Memory B cell (primary cell): Measurements from ENCODE around the gene USH1C.

Experiments used
- ATAC-seq: fragments of 150-1000 bp; cut with Tn5 transposase; 2 replicates; pipeline ENCODE4 v1.10.0; 2021; ENCODE audit warnings: low read depth, mild to moderate bottlenecking, moderate library complexity
- DNase-seq, 2 donors: peaks; one replicate each; pipeline ENCODE4 v3.0.0; 2022; ENCODE audit warnings: low spot score in 2 of 2
- H3K27ac Mint-ChIP-seq: one replicate; pipeline ENCODE4 v1.8.0; 2022; ENCODE audit warnings: mild to moderate bottlenecking, moderate library complexity, mixed read lengths
- H3K27me3 Mint-ChIP-seq: one replicate; pipeline ENCODE4 v1.8.0; 2022; ENCODE audit warnings: mixed read lengths
- H3K36me3 Mint-ChIP-seq: one replicate; pipeline ENCODE4 v1.8.0; 2022; ENCODE audit warnings: mild to moderate bottlenecking, mixed read lengths
- H3K4me1 Mint-ChIP-seq: one replicate; pipeline ENCODE4 v1.8.0; 2022; ENCODE audit warnings: mixed read lengths
- H3K4me3 Mint-ChIP-seq: one replicate; pipeline ENCODE4 v1.8.0; 2022; ENCODE audit warnings: mild to moderate bottlenecking, moderate library complexity, mixed read lengths
- H3K9me3 Mint-ChIP-seq: one replicate; pipeline ENCODE4 v1.8.0; 2022; ENCODE audit warnings: mixed read lengths

The USH1C gene

DNA sequence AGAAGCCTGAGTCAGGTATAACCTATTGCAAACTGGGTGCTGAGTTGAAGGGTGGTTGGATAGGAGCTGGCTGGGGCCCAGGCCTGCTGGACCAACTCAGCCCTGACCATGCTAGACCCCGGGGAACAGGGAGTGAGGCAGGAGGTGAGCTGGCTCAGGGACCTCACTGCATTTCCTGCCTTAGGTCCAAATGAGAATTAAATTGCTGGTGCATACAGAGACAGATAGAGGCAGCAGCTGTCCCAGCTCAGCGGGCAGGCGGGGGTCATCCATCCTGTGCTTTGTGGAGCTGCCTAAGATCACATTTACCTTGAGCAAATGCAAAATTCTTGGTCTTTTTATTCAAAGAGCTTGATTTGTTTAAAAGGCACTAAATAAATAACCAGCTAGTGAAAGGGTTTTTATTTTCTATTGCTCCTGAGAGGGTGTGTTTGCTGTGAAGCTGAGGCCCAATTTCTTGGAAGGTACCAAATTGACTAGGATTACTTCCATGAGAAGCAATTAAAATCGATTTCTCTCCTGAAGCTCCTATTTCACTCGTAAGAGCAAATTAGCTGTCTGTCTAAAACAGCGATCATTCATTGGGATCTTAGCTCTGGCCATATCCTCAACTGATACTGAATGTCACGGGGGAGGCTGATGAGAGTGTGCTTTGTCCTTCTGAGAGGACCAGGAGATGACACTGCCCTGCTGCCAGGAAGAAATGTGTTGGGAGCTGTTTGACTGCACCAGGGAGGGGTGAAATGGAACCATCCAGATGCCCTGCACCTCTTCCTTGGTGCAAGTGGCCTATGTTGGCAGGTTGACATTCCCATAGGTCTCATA is 24.9 kb downstream of the USH1C start:
- DNase-seq (no peak), ATAC-seq (no peak)
- H3K4me1 Mint-ChIP-seq: no peaks in the 10 kb centered on the region
- H3K9me3 Mint-ChIP-seq: no peaks in the 10 kb centered on the region
- no peak overlapping the region for H3K4me3 Mint-ChIP-seq
- H3K27ac Mint-ChIP-seq: no peak overlapping the region
- no peaks in the 10 kb centered on the region for H3K36me3 Mint-ChIP-seq
- peaks cover 4% of the 10 kb centered on the region for H3K27me3 Mint-ChIP-seq

DNA sequence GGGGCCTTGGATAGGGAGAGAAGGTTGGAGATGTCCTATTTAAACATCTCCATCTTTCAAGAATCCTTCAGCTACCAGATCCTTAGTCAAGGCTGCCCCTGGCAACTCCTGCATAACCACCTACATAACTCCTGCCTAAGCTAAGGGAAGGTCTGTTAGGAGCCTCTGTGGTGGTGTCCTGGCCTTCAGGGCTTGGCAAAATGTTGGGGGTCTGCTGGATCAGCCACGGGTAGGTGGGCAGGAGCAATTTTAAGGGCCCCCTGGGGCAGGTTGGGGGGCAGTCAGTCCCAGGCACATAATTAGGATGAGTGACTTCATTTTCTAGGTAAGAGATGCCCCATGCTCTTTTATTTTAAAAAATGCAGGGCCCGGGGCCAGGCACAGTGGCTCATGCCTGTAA is 25.9 kb downstream of the USH1C start:
- no peak overlapping the region for H3K4me3 Mint-ChIP-seq
- H3K4me1 Mint-ChIP-seq: no peaks in the 10 kb centered on the region
- no peak overlapping the region for H3K27ac Mint-ChIP-seq
- peaks cover 4% of the 10 kb centered on the region for H3K27me3 Mint-ChIP-seq
- H3K9me3 Mint-ChIP-seq: no peaks in the 10 kb centered on the region
- H3K36me3 Mint-ChIP-seq: no peaks in the 10 kb centered on the region
- ATAC-seq: no peak
- no peak for DNase-seq

DNA sequence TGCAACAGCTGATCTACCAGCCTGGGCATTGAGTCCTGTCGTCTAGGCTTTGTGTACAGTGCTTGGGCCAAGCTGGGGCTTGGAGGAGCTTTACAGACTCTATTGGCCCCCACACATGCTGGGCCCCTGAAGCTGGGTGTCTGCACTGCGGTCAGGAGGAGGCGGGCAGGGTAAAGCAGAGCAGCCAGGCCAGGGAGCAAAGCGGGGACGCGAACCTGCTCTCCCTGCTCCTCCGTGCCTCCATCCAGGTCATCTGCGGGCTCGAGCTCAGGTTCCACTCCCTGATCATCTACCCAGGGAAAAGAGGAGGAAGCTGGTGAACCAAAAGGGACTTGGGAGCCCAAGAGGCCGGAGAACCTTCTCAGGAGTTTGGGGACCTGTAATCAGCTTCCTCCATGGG is 27.0 kb downstream of the USH1C start:
- DNase-seq: no peak
- Mint-ChIP-seq H3K36me3 (no peaks in the 10 kb centered on the region), H3K27me3 (peaks cover 4% of the 10 kb centered on the region), H3K27ac (no peak overlapping the region), H3K4me1 (no peaks in the 10 kb centered on the region), H3K4me3 (no peak overlapping the region), H3K9me3 (no peaks in the 10 kb centered on the region)
- no peak for ATAC-seq

DNA sequence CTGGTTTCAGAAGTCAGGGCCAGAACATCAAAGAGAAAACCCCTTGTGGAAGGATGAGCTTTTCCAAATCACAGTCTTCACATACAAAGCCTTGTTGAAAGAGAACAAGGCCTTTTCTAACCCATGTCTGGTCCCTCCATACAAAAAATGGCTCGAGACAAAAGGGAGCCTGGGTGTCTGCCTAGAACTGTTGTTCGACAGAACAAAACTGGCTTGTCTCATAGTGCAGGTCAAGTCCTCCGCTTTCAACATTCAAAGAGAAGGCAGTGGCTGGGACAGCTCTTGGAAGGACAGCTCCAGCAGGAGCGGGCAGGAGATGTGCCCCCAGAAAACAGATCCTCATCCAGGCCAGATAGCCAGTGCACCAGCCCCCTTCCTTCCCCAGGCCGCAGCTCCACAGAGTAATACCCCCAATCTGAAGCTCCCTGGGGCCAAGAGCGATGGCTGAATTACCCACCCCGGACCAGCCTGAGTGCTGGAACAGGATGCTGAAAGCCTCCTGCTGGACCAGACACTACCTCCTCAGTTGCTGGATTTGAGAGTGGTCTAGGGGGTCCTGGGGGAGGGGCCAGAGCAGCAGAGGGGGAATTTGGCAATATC is 27.6 kb downstream of the USH1C start:
- no peaks in the 10 kb centered on the region for H3K36me3 Mint-ChIP-seq
- no peaks in the 10 kb centered on the region for H3K4me1 Mint-ChIP-seq
- no peak for ATAC-seq
- H3K27me3 Mint-ChIP-seq: peaks cover 4% of the 10 kb centered on the region
- H3K9me3 Mint-ChIP-seq: no peaks in the 10 kb centered on the region
- no peak overlapping the region for H3K4me3 Mint-ChIP-seq
- no peak overlapping the region for H3K27ac Mint-ChIP-seq
- DNase-seq: no peak

DNA sequence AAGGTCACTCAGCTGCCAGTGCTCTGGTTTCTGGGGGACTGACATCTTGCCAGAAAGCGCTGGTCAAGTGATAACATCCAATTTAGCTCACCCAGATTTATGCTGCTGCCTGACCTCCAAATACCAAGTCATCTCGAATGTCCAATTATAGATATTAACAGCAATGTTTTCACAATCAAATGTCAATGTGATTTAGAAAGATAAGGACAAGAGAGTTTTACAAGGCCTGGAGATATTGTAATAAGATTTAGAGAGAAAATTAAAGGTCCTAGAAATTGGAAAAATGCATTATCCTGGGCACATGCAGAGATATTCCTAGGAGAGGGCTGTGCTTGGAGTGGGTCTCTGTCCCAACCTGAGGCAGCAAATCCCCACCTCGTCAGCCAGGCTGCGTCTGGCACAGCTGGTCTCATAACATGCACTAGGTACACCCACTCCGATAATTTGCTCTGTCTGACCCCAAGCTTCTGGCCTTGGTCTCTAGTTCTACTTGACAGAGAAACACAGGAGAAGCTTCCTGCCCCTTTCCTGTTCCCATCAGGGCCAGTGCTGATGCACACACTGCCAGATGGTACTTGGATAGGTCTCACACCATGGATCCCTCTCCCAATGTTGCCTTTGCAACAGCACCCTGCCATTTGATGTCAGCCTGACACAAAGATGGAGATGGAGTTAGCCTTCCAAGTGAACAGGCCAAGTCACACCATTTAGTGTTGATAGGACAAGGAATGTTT is 28.6 kb downstream of the USH1C start:
- Mint-ChIP-seq H3K27me3 (peaks cover 4% of the 10 kb centered on the region), H3K4me1 (no peaks in the 10 kb centered on the region), H3K36me3 (no peaks in the 10 kb centered on the region), H3K4me3 (no peak overlapping the region), H3K27ac (no peak overlapping the region), H3K9me3 (no peaks in the 10 kb centered on the region)
- no peak for ATAC-seq
- DNase-seq: no peak

DNA sequence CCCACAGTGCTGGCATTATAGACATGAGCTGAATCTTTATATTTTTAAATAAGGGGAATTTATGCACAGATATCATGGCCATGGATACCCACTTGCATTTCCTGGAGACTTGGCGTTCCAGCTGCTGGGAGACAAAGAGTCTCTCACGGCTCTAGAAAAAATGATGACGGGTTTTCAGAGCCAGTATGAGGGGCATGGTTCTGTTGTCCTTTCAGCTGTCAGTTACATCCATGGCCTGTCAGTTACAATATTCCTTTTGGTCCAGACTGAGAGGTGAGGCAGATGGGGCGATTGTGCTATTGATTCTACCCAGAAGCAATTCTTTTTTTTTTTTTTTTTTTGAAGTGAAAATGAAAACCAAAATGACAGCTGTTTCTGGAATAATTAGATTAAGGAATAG is 29.7 kb downstream of the USH1C start:
- Mint-ChIP-seq H3K36me3 (no peaks in the 10 kb centered on the region), H3K9me3 (no peaks in the 10 kb centered on the region), H3K27me3 (peaks cover 3% of the 10 kb centered on the region), H3K4me1 (no peaks in the 10 kb centered on the region), H3K4me3 (no peak overlapping the region), H3K27ac (no peak overlapping the region)
- ATAC-seq: no peak
- DNase-seq: no peak

DNA sequence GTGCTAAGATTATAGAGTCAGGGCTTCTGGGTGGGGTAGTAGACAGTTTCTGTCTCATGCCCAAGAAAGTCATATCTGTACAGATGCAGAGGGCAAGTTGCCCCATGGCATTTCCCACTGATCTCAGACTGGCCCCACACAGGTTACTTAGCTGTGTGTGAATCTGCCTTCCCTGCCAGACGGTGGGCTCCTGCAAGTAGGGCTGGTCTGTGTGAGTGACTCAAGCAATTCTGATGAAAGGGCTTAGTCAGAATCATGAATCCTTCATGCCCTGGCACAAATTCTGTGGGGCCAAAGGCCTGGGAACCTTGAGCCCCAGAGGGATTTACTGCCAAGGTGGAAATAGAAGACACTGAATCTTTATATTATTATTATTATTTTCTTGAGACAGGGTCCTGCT is 30.4 kb downstream of the USH1C start:
- H3K4me3 Mint-ChIP-seq: no peak overlapping the region
- H3K27me3 Mint-ChIP-seq: peaks cover 6% of the 10 kb centered on the region
- H3K4me1 Mint-ChIP-seq: no peaks in the 10 kb centered on the region
- DNase-seq: no peak
- H3K9me3 Mint-ChIP-seq: no peaks in the 10 kb centered on the region
- no peak for ATAC-seq
- H3K27ac Mint-ChIP-seq: no peak overlapping the region
- no peaks in the 10 kb centered on the region for H3K36me3 Mint-ChIP-seq

DNA sequence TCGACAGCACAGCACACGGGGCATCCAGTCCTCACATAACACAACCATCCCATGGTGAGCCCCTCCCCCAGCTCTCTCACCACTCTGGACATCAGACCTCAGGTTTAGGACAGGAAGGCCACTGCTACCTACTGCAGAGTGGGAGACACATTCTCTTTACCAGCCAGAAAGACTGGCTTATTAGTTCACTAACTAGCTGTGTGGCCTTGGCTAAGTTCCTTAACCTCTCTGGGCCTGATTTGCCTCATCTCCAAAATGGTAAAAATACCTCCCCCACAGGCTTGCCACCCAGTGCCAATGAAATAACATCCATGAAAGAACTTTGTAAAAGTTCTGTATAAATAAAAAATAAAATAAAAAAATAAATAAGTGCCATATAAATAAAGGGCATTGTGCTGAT is 32.1 kb downstream of the USH1C start:
- ATAC-seq (no peak), DNase-seq (no peak)
- H3K9me3 Mint-ChIP-seq: no peaks in the 10 kb centered on the region
- H3K36me3 Mint-ChIP-seq: no peaks in the 10 kb centered on the region
- no peak overlapping the region for H3K4me3 Mint-ChIP-seq
- no peak overlapping the region for H3K27ac Mint-ChIP-seq
- no peaks in the 10 kb centered on the region for H3K4me1 Mint-ChIP-seq
- H3K27me3 Mint-ChIP-seq: peaks cover 8% of the 10 kb centered on the region

DNA sequence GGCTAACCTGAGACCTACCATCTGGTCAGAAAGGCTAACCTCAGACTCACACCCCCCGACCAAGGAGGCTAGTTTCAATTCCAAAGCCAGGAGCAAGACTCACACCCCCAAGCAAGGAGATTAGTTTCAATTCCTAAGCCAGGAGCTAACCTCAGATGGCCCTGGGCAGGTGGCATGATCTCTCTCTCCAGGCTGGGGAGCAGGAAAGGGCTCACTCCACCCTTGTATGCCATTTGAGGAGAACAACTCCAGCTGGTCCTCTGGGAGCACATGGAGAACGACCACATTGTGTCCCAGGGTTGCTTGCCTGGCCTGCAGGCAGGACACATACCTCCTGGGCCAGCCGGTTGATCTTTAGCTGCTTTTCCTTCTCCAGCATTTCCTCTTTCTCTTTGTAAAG is 32.6 kb downstream of the USH1C start:
- H3K4me3 Mint-ChIP-seq: no peak overlapping the region
- no peaks in the 10 kb centered on the region for H3K4me1 Mint-ChIP-seq
- no peaks in the 10 kb centered on the region for H3K36me3 Mint-ChIP-seq
- H3K9me3 Mint-ChIP-seq: no peaks in the 10 kb centered on the region
- H3K27me3 Mint-ChIP-seq: peaks cover 10% of the 10 kb centered on the region
- ATAC-seq (no peak), DNase-seq (no peak)
- no peak overlapping the region for H3K27ac Mint-ChIP-seq

DNA sequence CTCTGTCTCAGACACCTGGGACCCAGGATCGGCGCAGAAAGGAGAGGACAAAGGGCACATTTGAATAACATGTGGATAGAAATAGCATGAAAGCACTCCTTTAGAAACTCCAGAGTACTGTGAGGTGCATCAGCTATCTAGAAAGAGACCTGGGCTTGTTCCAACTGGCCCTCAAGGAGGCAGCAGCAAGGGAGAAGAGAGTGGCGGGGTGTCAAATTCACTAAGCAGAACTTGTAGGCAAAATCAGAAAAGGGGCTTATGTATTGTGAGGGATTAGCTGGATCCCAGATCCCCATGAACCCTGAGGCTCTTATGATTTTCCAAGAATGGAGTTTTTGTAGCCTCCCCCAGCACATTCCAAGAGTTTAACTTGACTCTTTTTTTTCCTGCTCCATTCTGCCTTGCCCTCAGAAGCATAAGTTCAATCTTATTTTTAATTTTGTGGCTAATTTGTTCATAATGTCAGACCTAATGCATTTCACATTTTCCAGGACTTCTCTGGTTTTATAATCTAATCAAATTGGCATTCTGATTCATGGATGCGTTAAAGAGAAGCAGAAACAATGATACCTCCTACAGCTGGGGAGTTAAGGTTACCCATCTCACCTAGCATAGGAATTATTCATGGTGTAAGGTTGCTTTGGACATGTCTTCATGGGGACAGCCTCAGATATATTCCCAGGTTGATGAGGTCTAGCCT is 33.6 kb downstream of the USH1C start:
- H3K27me3 Mint-ChIP-seq: peaks cover 9% of the 10 kb centered on the region
- no peak for ATAC-seq
- H3K4me1 Mint-ChIP-seq: no peaks in the 10 kb centered on the region
- H3K27ac Mint-ChIP-seq: no peak overlapping the region
- H3K9me3 Mint-ChIP-seq: no peaks in the 10 kb centered on the region
- no peak overlapping the region for H3K4me3 Mint-ChIP-seq
- H3K36me3 Mint-ChIP-seq: no peaks in the 10 kb centered on the region
- DNase-seq: no peak

DNA sequence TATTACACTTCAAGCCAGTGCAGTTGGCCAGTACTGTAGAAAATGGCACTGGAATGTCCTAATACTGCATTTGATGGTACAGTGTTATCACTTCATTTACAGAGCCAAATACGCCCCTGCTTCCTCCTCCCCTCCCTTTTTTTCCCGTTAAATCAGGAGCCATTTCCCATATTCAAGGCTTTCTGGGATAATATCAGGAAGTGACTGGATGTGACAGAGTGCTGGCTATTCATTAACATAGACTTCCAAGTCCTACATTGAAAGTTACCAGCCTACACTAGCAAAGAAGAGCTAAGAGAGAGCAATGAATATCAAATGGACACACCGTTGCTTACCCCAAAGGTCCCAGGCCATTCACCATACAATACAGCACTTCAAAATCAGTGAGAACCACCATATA is 35.4 kb downstream of the USH1C start:
- Mint-ChIP-seq H3K9me3 (no peaks in the 10 kb centered on the region), H3K27me3 (peaks cover 9% of the 10 kb centered on the region), H3K4me1 (peaks cover 3% of the 10 kb centered on the region), H3K4me3 (no peak overlapping the region), H3K27ac (no peak overlapping the region), H3K36me3 (no peaks in the 10 kb centered on the region)
- no peak for ATAC-seq
- DNase-seq: no peak

DNA sequence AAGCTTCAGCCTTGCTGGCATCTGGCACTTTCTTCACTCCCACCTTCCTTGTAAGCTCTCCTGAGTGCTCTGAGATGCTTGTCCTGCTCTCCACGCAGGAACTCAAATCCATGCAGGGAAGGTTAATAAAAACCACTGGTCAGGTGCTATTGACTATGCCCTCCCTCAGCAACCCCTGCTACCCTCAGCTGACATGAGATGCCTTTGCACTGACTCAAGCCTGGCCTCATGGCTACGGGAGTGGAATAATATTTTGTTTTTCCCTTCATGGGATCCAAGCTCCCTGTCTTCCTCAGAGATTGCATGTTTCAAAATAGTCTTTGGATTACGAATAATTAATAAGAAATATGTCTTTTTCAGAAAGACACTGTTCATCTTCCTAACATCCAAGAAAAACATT is 35.9 kb downstream of the USH1C start:
- Mint-ChIP-seq H3K36me3 (no peaks in the 10 kb centered on the region), H3K27me3 (peaks cover 9% of the 10 kb centered on the region), H3K4me3 (no peak overlapping the region), H3K9me3 (no peaks in the 10 kb centered on the region), H3K27ac (no peak overlapping the region), H3K4me1 (peaks cover 3% of the 10 kb centered on the region)
- ATAC-seq (no peak), DNase-seq (no peak)

DNA sequence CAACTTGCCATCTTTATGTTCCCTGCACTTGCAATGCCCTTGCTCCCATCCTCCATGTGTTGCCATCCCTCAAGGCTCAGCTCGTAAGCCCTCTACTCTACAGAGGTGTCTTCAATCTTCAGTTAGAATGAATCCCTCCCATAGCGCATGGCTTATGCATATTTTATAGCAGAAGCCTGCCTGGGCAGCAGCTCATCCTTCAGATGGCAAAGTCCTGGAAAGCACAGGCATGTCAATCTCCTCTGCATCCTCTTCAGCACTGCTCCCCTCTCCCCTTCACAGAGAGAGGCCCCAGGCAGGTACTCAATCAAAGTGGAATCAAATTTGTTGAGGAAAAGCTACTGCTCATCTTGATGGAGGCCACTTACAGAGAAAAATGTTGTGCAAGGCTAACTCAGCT is 36.4 kb downstream of the USH1C start:
- DNase-seq (no peak), ATAC-seq (no peak)
- peaks cover 3% of the 10 kb centered on the region for H3K4me1 Mint-ChIP-seq
- no peak overlapping the region for H3K27ac Mint-ChIP-seq
- no peak overlapping the region for H3K4me3 Mint-ChIP-seq
- H3K9me3 Mint-ChIP-seq: no peaks in the 10 kb centered on the region
- H3K36me3 Mint-ChIP-seq: no peaks in the 10 kb centered on the region
- peaks cover 9% of the 10 kb centered on the region for H3K27me3 Mint-ChIP-seq

DNA sequence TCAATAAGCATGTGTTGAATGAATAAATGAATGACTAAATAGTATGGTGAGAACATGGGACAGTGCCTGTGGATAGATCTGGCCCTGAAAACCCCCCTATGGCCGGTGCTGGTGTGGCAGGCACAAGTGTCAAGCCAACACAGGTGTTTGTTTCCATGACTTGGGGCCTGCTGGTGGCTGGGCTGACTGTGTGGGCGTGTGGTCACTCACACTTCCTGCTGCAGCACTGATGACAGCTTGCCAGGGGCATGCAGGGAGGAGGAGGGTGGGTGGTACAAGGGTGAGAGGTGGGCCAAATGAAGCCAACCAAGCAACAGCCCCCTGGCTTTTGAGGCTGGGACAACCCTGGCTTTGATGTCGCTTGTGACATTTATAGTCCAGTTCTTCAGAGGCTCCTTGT is 37.3 kb downstream of the USH1C start:
- ATAC-seq (no peak), DNase-seq (no peak)
- no peak overlapping the region for H3K27ac Mint-ChIP-seq
- peaks cover 3% of the 10 kb centered on the region for H3K4me1 Mint-ChIP-seq
- no peak overlapping the region for H3K4me3 Mint-ChIP-seq
- H3K27me3 Mint-ChIP-seq: peaks cover 9% of the 10 kb centered on the region
- H3K9me3 Mint-ChIP-seq: no peaks in the 10 kb centered on the region
- H3K36me3 Mint-ChIP-seq: no peaks in the 10 kb centered on the region
